HL-60/S4 treated with retinoic acid at 250 ng/mL for 4 days and 3 days (cell line): ENCODE data around the gene EPB41L2.
"Not testable (repeated sequence)": the region's sequence is repeated elsewhere in the genome, so short reads cannot be mapped to it uniquely, and the experiment has no call there.

Source experiments
- in situ Hi-C: fragments of 300-500 bp; cut with MboI; formaldehyde crosslinking; loops from 2 replicates; pipeline ENCODE4 v1.7.0; 2022; ENCODE audit warnings: low sequenced_read_pairs

Gene EPB41L2

GRCh38 chr6:131037194-131037897 lies 25.7 kb downstream of the EPB41L2 start:
- in situ Hi-C loops: no loop called here

DNA sequence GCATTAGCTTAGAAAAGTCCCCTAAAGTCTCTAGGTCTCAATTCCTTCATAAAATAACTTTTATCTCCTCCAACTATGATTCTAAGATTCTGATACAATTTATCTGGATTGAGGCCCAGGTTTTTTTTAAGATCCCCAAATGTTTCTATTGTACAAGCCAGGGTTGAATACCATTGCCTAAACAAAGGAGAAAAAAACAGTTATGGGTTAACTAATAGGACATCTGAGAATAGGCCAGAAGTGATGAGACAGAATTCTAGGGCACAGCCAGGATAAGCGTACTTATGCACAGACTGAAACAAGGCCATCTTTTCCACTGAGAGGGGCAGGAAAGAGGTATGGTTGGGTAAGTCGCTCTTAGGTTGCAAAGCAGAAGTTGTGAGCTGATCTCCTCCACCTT lies 26.4 kb downstream of the EPB41L2 start:
- in situ Hi-C loops: no loop called here

DNA sequence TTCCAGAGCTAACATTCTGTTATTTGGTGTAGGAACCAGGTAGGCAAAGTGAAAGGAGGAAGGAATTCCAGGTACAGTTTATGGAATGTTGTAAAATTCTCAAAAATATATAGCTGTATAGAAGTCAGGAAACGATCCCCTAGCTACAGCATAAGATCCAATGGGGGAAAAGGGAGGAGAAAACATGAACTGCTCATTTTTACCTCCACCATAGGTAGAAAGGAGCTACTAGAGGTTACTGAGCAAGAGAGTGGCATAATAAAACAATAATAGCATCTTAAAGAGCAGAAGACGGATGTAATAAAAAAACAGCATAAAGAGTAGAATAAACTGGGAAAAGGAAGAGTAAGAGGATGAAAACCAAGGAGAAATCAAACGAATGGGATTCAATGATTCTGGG lies 26.9 kb downstream of the EPB41L2 start:
- in situ Hi-C loops: no loop called here

DNA sequence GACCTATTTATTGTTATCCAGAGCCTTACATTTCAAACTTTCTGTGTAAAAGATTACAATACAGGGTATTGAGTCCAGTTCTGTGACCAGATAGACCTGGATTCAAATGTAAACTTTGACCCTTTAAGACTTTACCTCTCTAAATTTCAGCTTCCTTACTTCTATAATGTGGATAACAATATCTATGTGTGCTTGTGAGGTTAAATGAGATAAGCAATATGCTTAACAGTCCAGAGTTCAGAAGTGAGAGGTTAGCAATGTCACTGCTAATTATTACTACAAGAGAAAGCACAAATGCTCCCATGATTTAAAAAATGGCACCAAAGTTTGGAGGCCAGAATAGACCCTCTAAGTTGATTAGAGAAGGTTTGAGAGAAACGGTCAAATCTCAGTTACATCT lies 27.5 kb downstream of the EPB41L2 start:
- in situ Hi-C loops: no loop called here

DNA sequence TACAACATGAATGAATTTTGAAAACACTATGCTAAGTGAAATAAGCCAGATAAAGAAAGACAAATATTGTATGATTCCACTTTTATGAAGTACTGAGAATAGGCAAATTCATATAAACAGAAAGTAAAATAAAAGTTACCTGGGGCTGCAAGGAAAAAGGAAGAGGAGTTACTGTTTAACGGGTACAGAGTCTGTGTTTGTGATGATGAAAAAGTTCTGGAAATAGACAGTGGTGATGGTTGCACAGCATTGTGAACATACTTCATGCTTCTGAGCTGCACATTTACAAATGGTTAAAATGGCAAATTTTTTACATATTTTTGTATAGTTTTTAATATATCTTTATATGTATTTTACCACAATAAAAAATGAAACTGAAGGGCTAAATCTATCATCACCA lies 29.4 kb downstream of the EPB41L2 start:
- in situ Hi-C loops: no loop called here

DNA sequence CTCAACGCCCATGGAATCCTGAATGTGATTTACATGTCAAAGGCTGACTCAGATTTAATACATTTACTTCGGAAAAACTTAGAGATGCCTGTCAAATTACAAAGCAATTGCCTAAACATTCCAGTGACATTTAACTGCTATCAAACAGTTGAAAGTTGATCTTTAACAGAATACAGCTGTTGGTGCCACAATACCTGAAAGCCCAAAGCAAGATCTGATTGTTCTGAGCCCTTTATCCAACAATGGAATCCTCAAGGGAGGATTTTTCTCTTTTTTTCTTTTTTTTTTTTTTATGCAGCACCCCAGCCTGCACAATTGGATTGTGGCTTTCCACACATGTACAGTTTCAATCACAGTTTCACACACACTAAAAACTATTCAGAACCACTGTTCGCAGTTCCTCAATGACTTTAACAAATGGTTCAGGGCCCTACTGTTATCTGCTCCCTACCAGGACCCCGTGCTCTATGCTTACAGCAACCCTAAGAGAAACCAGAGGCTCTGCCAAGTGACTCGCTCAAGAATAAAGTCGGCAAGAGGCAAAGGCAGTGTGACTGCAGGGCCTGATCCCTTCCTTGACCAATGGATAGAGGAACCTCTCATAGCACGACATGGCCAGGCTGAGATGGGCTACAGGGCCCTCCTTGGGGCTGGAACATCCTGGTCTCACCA lies 33.3 kb downstream of the EPB41L2 start:
- in situ Hi-C loops: no loop called here

- in situ Hi-C loops: no loop called here
Measured at GRCh38 chr6:131027326-131027725, 35.7 kb downstream of the EPB41L2 start.

GRCh38 chr6:131026243-131026642 lies 36.8 kb downstream of the EPB41L2 start:
- in situ Hi-C loops: no loop called here

- in situ Hi-C loops: no loop called here
Measured at GRCh38 chr6:131024565-131024964, 38.5 kb downstream of the EPB41L2 start.

GRCh38 chr6:131023834-131024504 lies 39.1 kb downstream of the EPB41L2 start:
- in situ Hi-C loops: no loop called here

GRCh38 chr6:131022691-131023090 lies 40.4 kb downstream of the EPB41L2 start:
- in situ Hi-C loops: no loop called here

- in situ Hi-C loops: no loop called here
Measured at GRCh38 chr6:131017962-131018361, 45.1 kb downstream of the EPB41L2 start.

DNA sequence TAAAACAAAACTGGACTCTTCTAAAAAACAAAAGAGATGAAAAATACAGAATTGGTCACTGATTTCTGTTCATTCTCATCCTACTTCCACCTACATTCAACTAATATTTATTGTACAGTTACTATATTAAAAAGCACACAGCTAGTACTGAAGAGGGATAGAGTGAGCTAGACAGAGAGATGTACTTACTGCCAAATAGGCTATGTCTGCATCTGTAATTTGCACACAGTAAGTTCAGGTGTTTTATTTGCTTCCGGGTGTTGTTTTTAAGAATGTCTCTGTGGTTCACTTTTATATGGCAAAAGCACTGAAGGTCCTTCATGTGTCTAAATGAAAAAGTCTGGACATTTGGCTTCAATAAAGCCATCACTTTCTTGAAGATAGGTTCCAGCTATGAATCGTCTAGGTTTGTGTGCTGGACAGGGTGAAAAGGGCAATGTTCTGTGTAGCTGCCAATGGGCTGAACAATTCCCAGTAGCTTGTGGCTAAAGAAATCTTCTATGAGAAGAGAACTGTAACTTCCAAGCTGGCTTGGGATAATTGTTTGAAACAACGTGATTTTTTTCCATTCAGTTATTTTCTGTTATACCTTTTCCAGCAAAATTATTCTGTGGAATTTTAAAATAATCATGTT lies 47.3 kb downstream of the EPB41L2 start:
- in situ Hi-C loops: no loop called here

DNA sequence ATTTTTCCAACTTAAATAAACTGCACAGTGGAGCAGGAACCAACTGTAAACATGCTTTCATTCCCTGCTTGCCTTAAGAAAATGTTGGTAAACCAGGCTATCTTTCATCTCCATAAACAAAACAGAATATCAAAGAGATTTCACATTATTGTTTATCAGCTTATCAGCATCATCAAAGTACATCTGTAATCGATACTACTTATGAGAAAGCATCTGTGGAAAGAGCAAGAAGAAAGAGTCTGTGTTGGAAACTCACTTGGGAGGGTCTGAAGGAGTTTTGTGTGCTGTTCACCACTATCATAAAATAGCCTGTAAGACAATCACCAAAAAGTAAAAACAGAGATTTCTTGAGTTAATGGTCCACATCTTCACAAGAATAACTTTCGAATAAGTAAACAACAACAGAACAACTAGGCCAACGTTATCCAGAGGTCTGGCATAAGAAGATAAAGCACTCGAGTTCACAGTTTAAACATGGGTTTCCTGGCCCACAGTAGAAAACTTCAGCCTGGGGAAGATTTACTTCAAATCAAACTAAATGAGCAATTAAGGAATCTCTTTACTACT lies 47.9 kb downstream of the EPB41L2 start:
- in situ Hi-C loops: no loop called here

GRCh38 chr6:131014080-131014776 lies 48.8 kb downstream of the EPB41L2 start:
- in situ Hi-C loops: no loop called here

GRCh38 chr6:131013495-131013894 lies 49.5 kb downstream of the EPB41L2 start:
- in situ Hi-C loops: no loop called here

DNA sequence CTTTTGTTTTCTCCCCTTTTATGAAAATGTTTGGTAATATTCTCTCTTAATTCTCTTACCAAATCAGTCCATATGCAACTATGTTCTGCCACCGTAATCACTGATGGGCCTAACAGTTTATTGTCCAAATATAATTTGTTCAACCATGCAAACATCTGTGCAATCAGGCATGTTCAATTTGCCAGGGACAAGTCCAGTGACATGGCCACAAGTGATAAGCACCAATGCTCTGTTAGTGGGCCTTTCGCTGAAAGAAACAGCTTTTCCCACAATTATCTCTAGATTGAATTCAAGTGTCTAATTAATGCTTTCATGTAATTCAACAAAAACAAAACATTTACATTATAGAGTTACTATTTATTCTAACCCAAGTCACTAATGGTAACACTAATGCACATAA lies 53.3 kb downstream of the EPB41L2 start:
- in situ Hi-C loops: no loop called here

- in situ Hi-C loops: not testable (repeated sequence)
Measured at GRCh38 chr6:131008965-131009364, 54.1 kb downstream of the EPB41L2 start.

DNA sequence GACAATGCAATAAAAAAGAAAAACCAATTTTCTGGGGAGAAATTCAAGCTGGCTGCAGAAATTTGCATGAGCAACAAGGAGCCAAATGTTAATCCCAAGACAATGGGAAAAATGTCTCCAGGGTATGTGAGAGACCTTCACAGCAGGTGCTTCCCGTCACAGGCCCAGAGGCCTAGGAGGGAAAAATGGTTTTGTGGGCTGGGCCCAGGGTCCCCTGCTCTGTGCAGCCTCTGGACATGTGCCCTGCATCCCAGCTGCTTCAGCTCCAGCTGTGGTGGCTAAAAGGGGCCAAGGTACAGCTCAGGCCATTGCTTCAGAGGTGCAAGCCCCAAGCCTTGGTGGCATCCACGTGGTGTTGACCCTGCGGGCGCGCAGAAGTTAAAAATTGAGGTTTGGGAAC lies 55.1 kb downstream of the EPB41L2 start:
- in situ Hi-C loops: not testable (repeated sequence)

- in situ Hi-C loops: no loop called here
Measured at GRCh38 chr6:131007286-131007685, 55.8 kb downstream of the EPB41L2 start.
